ENCODE data around the gene ZMAT5.

DNA sequence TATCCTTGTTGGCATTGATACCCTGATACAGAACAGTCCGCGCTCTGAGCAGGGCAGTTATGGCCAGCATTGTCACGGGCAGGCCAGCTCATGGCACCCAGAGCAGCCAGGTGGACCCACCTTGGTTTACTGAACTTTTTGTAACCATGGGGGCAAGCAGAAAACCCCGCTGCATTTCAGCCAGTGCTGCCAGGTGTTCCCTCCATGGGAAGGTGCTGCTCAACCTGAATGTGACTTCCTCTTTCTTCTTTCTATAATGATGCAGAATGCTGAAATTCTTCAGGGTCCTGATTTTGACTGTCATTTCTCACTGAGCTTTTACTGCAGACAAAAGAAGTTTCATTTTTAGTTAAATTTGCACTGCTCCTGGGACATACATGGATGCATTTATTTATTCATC is 82.6 kb downstream of the ZMAT5 start:
- no peak for TF ChIP-seq EZH2 (IDR thresholded peaks at IDR 0.05; ENCODE audit: borderline replicate concordance, low read length)
- TF ChIP-seq, protein P1, sequence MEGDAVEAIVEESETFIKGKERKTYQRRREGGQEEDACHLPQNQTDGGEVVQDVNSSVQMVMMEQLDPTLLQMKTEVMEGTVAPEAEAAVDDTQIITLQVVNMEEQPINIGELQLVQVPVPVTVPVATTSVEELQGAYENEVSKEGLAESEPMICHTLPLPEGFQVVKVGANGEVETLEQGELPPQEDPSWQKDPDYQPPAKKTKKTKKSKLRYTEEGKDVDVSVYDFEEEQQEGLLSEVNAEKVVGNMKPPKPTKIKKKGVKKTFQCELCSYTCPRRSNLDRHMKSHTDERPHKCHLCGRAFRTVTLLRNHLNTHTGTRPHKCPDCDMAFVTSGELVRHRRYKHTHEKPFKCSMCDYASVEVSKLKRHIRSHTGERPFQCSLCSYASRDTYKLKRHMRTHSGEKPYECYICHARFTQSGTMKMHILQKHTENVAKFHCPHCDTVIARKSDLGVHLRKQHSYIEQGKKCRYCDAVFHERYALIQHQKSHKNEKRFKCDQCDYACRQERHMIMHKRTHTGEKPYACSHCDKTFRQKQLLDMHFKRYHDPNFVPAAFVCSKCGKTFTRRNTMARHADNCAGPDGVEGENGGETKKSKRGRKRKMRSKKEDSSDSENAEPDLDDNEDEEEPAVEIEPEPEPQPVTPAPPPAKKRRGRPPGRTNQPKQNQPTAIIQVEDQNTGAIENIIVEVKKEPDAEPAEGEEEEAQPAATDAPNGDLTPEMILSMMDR (conservative IDR thresholded peaks at IDR 0.05 in 1 of 2, IDR thresholded peaks at IDR 0.05 in 1 of 2; ENCODE audit: extremely low read depth in 1 of 2, insufficient read depth in 1 of 2, low read depth in 1 of 2, low read length in 2 of 2): no peak
